Measurements from ENCODE around the gene ELK4.
"Not testable (repeated sequence)": the region's sequence is repeated elsewhere in the genome, so short reads cannot be mapped to it uniquely, and the experiment has no call there.

The ELK4 gene

DNA sequence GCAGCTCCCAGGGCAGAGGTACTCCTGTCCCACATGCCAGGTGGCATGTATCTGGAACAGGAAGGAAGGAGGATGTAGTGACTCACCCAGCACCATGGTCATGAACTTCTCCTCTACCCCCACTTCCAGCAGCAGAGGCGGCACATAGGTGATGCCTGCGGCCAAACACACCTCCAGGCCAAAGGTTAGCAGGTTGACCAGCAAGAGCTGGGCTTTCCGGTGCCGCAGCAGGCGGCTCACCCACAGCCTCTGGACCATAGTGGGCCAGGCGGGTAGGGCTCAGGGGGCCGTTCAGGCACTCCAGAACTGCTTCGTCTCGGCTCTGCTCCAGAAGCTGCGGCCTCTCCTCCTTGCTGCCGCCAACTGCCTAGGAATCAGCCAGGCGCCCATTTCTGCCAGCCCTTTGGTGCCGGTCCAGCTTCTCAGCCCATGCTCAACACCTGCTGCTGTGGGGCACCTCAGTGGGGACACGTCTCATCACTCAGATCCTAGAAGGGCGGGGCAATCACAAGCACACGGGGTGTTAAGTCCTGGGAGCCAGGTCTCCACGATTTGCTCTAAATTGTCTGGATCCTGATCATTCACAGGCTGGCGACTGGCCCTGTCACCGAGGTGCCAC, 32.7 kb upstream of the ELK4 start:
- DNase-seq = no peak

DNA sequence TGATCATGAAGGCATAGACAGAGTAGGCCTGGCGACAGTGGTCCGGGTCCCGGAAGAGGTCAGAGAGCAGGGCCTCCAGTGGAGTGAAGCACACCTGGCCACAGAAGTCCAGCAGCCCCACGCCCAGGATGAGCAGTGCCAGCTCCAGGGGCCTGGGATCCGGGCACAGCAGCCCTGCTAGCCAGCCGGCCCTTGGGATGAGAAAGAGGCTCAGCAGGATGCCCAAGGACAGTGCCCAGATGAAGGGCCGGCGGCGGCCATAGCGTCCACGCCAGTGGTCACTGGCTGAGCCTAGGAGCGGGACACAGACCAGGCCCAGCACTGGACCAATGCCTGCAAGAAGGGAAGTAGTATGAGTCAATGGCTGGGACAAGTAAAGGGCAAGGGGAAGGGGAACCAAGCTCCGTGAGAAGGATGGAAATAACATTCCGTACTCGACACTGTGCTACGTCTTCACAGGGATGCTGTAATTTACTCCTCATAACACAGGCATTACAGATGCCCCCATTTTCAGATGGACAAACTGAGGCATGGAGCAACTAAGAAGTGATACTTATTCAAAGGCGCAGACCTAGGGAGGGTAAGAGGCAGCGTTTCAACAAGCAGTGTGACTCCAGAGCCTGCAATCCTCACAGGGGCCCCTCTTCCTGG, 31.6 kb upstream of the ELK4 start:
- no peak for DNase-seq

DNA sequence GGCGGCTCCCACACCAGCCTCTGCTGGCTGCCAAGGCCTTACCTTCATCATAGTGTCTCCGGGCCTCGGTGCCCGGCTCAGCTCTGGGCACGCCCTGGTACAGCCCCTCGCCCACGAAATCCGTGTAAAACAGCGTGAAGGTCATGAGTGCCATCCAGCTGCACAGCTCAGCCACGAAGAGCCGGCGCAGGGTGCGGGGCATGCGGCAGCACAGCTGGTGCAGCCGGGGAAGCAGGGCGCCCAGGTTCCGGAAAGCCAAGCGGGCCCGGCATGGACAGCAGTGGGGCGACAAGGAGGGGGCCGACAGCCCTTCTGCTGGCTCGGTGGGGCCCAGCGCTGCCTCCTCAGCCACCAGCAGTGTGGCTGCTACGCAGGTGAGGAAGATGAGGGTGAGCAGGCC, 31.0 kb upstream of the ELK4 start:
- DNase-seq = no peak

DNA sequence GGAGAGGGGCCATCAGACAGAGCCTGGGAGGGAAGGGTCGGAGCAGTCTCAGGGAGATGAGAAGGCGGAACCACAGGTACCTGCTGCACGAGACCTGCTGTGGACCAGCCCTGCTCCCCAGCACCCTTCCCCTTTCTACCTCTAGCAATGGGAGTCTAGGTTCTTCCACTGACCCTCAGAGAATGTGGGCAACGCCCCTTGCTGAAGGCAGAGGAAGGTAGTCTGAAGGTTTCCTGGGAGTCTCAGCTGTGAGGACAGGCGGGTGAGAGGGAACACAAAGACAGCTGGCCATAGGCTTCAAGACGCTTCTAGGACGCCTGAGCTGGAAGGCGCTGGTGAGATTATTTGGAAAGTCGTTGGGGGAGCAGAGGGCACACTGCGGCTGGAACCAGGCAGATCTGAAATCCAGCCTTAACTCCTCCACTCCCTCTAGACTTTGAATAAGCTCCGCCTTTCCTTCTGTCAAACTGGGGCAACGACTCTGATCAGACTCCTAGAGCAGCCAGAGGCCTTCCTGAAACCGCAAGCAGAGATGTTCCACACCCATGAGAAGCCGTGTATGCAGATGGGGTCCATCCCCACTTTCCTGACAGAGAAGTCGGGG, 30.4 kb upstream of the ELK4 start:
- no peak for DNase-seq

DNA sequence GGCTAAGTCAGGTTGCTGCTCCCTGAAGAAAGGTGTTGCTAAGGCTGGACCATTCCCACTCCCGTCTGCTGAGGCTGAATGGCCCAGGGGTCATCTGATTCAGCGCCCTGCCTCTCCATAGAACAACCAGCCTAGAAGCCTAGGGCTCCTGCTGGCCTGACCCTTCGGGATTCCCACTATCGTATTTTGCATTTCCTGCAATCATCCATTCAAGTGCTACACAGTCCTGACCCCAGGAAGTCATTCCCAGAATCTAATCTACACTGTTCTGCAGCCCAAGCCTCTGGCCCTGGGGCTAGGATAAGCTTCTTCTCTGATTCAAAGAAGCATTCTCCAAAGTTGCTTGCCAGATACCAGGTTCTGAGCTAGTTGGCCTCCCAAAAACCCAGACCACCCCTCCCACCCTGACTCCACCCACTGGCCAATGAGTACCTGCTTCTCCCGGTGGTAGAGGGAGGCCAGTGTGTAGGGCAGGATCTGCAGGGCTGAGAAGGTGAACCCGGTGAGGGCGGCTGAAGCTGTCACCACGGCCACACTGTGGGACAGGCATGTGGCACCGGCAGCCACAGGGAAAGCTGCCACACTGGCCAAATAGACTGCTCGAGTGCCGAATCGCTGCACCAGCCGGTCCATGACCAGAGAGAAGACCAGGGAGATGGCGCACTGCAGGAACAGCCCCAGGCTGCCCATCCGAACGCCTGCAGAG, 29.8 kb upstream of the ELK4 start:
- no peak for DNase-seq

DNA sequence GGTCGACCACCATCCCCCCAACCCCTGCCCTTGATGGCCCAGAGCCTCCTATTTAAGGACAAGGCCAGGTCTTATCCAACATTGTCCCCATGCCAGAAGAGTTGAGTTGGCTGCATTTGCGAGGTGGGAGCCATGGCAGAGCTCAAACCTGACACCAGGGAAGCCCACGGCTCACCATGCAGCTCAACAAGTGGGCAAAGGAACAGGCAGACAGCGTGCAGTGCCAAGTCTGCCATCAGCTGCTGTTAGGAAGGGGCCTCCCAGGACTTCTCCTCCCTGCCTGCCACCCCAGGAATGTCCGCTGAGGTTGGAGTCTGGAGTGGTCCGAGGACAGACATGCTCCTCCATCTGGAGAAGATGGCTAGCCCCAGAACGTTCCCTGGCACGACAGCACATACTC, 28.6 kb upstream of the ELK4 start:
- no peak for DNase-seq

DNA sequence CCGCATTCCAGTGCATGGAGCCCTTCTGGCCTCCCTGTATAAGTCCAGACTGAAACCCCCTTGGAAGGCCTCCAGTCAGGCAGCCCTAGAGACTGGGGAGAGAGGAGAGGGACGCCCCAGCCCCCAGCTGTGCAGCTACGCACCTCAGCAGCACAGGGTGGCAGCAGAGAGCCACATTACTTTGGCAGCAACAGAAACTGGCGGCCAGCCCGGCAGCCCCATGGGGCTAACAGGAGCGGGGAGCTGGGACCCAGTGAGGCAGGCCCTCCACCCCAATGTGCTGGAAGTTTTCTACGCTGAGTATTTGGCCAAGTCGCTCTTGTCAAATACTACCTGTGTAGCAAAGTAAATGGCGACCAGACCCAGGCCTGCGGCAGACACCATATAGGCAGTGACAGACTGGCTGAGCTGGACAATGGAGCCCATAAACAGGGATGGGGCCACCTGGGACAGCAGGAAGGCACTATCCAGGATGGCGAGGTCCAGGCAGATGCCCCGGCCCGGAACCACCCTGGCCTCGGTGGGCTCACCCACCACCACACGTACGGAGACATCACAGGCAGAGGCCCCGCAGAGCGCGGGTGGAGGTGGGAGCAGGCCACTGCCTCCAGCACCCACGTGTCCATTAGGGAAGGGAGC, 27.3 kb upstream of the ELK4 start:
- peak; percentile 66 for DNase-seq

DNA sequence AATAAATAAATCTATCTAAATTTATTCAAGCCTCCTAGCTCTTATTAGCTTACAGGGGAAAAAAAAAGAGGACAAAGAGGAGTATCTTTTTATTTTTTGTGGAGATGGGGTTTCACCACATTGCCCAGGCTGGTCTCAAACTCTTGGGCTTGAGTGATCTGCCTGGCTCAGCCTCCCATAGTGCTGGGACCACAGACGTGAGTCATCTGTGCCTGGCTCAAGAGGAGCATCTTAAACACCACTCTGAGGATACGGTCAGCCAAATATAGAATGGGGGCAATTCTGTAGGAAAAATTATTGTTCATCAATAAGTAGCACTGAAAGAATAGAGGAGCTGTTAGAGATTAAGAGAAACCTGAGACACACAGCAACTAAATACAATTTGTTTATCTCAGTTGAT, 24.4 kb upstream of the ELK4 start:
- peak; percentile 41 for DNase-seq

DNA sequence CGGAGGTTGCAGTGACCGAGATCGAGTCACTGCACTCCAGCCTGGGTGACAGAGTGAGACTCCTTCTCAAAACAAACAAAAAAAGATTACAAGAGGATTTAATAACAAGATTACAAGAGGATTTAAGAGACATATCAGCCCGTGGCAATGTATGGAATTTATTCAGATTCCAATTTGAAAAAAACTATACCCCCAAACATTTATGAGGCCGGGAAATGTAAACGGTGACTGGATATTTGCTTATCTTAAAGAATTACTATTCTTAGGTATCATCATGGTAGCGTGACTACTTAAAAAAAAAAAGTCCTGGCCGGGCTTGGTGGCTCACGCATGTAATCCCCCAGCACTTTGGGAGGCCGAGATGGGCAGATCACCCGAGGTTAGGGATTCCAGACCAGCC, 21.2 kb upstream of the ELK4 start:
- peak; percentile 45 for DNase-seq

DNA sequence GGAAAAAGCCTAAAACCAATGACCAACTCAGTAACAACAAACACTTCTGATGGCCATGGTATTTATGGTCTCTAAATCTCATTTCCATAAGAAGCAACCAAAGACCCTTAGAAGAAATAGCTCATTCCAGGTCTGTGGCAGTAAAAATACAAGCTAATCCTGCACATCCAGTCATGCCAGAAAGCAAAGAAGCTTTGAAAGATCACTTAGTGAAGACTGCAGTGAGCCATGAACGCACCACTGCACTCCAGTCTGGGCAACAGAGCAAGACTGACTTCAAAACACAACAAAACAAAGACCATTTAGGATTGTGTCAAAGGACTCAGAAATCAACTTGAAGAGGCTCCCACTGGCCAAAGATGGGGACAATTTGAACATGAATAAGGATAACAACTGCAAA, 18.4 kb upstream of the ELK4 start:
- no peak for DNase-seq

DNA sequence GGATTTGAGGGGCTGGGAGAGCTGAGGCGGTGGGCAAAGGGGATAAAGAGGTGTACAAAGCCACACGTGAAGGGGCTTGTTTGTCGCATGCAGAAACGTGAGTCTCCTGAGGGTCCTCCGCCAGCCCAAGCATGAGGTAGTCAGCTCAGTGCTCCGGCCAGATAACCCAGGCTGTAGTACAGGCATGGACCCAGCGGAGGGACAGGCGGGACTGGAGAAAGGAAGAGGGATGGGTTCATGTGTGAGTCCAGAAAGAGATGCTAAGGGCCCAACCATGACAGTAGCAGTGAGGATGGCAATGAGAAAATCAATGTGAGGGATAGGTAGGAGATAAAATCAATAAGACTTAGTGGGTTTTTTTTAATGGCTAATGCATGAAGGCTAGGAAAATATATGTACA, 13.7 kb upstream of the ELK4 start:
- DNase-seq = no peak

DNA sequence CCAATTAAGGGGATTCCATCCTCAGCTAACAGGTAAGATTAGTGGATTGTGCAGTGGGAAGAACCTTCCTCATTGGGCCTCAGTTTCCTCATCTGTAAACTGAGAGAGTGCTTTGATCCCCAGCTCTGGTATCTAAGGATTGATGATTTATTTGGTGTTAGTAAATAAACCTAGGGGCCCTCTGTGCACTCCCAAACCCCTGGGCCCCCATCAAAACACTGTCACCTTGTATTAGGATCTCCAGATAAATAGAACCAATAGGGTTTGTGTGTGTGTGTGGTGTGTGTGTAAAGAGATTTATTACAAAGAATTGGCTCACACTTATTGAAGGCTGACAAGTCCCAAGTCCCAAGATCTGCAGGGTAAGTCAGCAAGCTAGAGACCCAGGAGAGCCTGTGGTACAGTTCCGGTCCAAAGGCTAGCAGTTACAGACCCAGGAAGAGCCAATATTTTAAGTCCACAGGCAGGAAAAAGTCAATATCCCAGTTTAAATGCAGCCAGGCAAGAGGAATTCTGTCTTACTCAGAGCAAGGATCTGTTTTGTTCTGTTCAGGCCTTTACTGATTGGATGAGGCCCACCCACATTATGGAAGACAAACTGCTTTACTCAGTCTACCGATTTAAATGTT, 11.0 kb upstream of the ELK4 start:
- no peak for DNase-seq

DNA sequence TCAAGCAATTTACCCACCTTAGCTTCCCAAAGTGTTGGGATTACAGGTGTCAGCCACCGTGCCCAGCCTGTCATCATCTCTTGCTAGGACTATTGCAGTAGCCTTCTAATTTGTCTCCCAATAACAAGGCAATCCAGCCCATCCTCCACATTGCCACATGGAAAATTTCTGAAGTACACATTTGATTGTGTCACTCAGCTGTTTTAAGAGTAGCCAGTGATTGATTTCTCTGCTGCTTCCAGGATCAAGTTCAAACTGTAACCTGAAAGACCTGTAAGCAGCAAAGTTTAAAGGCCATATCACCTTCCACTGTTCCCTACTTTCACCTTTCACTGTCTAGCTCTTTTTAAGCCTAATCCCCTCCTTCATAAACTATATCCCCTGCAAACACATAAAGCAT, 7.8 kb upstream of the ELK4 start:
- no peak for DNase-seq

DNA sequence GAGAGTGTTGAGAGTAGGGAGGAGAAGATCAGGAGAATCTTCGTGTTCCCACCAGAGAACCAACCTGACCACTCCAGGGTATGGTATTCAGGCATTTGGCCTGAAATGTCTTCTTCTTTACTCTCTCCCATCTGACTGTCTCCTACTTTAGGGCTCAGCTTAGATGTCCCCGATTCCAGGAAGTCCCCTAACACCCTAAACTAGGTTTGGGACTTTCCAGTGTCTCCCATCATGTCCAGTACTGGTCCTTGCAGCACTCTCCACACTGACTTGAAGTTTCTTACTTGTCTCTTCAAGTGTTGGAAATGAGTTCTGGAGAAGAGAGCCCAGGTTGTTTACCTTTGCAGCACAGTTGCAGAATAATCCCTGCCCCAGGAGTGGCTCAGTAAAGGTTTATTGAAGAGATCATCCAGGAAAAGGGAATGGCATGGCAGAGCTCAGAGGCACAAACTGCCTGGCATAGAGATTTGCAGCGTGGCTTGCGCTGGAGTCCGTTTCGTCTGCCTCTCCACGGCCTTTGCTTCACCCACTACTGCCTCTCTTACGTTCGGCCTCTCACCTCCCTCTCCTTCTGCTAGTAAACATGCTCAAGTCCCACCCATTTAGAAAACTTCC, 6.2 kb upstream of the ELK4 start:
- DNase-seq = no peak

DNA sequence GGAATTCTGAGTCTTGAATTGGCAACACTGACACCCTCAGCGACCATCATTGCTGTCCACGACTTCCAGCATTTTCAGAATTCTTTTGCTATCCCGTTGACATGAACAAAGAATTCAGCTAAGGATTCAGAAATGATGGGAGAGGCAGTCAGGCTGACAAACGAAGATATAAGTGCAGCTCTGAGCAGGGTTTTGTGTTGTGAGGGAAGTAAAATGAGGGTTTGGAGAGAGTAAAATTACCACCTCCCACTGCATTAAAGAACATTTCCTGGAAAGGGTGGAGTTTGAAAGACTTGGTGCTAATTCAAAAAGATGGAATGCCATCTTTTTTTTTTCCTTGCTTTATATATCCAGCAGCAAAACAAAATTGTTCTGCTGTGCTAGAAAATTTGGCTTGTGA, 4.9 kb upstream of the ELK4 start:
- peak; percentile 33 for DNase-seq

DNA sequence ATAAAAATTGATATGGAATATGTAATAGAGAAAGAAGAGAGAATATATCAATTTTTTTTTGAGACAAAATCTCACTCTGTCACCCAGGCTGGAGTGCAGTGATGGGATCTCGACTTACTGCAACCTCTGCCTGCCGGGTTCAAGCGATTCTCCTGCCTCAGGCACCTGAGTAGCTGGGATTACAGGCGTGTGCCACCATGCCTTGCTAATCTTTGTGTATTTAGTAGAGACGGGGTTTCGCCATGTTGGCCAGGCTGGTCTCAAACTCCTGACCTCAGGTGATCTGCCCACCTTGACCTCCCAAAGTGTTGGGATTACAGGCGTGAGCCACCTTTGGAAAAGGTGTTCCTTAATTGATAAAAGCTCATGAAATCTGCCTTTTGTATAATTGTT, 4.3 kb upstream of the ELK4 start:
- DNase-seq = not testable (repeated sequence)

DNA sequence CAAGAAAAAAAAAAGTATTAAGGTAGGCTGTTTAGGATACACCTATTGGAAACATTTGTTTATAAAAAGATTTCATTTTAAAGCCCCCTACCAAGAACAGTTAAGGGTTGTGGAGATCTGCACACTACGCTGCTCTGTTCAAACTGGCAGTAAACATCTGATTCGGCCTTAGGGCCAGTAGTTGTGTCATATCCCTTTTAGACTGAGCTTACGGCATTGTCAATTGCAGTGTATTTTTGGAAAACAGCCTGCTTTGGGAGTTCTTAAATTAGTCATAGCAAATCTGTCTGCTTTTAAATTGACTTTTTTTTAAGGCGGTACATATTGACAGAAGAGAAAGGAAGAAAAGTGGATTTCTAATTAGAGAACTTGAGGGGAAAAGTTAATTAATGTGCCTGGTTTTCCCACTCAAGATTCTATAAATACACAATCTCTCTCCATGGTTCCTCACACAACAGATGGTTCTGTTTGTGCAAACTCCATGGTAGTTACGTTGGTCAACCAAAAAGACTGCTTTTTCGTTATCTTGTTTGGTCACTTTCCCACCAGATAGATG, 1.7 kb upstream of the ELK4 start:
- DNase-seq = peak; percentile 19

DNA sequence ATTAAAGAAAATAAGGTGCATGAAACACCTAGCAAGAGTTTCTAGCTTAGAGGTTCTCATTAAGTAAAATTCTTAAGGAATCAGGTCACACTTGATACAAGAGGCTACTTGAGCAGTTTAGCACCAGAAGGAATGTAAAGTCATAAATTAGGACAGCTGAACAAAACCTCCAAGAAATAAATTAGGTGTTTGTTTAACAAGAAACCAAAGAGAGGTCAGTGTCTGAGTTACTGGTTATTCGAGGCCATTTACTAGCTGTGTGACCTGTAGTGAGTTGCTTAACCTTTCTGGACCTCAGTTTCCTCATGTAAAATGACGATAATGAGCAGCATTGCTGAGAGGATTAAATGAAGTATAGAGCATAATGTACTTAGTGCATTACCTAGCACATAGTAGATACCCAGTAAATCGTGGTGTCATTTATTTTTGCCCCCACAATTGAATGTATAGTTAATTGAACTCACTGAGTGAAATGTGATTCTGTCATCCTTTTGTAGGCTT, 908 bp upstream of the ELK4 start:
- DNase-seq = no peak

DNA sequence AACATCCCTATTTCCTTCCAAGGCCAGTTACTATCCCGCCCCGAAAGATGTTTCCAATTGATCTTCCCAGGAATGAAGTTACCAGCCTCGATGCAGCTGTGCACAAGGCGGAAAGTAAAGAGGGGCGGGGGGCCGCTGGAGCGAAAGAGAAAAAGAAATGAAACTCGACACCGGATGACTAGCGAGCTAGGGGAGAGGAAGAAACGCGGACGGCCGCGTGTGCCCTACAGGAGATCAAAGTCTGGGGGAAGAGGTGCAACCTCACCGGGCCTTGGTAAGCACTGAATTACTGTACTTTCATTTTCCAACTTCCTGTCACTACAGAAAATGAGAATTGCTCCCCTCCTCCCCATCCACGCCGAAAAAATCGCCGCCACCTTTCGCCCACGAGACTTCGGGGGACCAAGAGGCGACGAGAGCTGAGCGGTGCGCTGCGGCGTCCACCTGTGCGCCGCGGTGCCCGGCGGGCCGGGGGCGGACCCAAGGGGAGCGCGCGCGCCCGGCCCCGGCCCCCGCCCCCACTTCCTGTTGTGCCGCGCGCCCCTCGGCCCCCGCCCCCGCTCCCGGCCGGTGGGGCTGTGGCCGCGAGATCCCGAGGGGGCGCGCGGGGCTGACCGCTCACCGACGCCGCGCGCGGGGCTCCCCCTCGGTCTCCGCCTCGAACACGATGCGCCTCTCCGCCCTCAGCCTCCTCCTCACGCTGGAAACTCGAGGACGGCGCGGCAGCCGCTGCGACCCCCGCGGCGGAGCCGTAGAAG, 622 bp downstream of the ELK4 start:
- DNase-seq = peak; percentile 69

DNA sequence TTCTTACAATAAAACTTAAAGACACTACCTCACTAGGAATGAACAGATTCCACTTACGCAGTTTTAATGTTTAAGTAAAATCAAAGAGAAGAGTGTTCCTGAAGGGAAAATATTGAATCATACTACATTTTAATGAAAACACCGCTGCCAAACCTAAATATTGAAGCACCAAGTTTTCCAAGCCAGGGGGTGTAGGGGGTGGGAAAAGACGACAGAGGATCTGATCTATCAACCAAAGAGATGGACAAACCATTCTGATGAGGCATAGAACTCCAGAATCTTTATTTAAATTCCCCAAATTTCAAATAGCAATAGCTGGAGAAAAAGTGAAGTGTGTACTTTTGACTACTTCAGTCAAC, 1.2 kb downstream of the ELK4 start:
- DNase-seq = no peak

DNA sequence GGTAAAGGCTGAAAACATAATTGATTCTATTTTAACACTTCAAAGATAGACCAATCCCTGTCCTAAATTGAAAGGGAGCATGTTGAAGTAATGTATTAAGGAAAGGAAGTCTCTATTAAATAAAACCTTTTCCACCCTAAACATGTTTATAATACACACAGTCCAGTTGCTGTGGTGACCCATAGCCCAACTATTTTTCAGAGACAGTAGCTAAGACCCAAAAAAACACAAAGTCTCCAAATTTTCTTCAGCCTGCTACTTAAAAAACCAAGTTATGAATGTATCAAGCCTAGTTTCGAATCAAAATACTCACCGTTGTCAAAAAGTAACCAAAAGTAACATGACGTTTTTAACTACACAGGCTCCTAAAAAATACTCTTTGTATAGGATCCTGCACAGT, 1.6 kb downstream of the ELK4 start:
- DNase-seq = peak; percentile 33

Measured in fibroblast of skin of back (primary cell).